ENCODE data around the gene IFFO2. TPM values are rescaled to one million over a fixed set of nuclear protein-coding genes. Genes with fewer than 3 reads are reported as not detected.

Gene IFFO2
- total and polyA plus RNA-seq, 2 of the 13 experiments (the other 11 are each of a cell fraction or from before 2014, with no cell fraction given) = 7.3 to 16.7 TPM

DNA sequence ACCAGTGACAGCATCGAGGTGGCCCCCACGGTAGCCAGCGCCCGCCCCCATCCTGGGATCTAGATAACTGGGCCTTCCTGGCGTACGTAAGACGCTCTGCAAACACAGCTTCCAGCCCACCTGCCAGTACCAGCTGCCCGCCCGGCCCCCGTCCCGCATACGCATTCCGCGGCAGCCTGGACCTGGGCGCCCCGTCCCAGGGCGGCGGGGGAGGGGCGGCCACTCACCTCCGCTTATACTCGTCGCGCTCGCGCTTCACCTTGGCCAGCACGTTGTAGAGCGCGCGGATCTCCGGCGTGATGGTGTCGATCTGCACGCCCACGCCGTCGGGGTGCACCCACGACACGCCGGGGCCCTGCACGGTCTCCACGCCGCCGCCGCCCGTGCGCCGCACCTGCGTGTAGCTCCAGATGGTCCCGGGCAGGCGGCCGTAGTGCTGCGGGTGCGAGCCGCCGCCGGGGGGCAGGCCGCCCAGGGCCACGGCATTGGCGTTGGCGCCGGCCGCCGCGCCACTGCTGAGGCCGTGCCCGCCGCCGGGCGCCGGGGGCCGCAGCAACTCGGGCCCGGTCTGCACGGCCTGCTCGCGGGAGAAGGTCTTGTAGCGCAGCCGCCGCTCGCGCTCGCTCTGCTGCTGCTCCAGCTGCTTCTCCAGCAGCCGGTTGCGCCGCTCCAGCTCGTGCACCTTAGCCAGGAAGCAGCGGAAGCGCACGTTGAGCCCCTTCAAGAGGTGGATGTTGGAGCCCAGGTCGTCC lies 859 bp downstream of the IFFO2 start (continued):
- TF ChIP-seq FIP1L1 (IDR thresholded peaks at IDR 0.05; ENCODE audit: borderline replicate concordance, insufficient read depth, low read depth, low read length) = no peak
- TF ChIP-seq GABPB1 (CRISPR knock-in tag; IDR thresholded peaks at IDR 0.05) = peak; percentile 58; the same call in 1 of the 2 replicates
- TF ChIP-seq NR1H2 (CRISPR knock-in tag; IDR thresholded peaks at IDR 0.05; ENCODE audit: borderline replicate concordance, low read depth) = no peak
- no peak for TF ChIP-seq FOXA1 (IDR thresholded peaks at IDR 0.05)
- 0 out of 2 replicates have a peak, but pooled peaks have one; percentile 5 for TF ChIP-seq FOXA1 (CRISPR knock-in tag; IDR thresholded peaks at IDR 0.05)
- no peak for TF ChIP-seq ZNF710 (CRISPR knock-in tag; IDR thresholded peaks at IDR 0.05; ENCODE audit: borderline replicate concordance)
- no peak for TF ChIP-seq IRX3 (CRISPR knock-in tag; IDR thresholded peaks at IDR 0.05; ENCODE audit: borderline replicate concordance, low read depth)
- TF ChIP-seq ZNF800 (CRISPR knock-in tag; IDR thresholded peaks at IDR 0.05) = 0 out of 2 replicates have a peak, but pooled peaks have one; percentile 27
- TF ChIP-seq ZNF678 (CRISPR knock-in tag; IDR thresholded peaks at IDR 0.05) = no peak
- TF ChIP-seq E2F1 (CRISPR knock-in tag; IDR thresholded peaks at IDR 0.05) = no peak
- TF ChIP-seq SNRNP70 (IDR thresholded peaks at IDR 0.05; ENCODE audit: low read depth, low read length) = no peak
- no peak for TF ChIP-seq RARA (CRISPR knock-in tag; IDR thresholded peaks at IDR 0.05)
- no peak for TF ChIP-seq ZNF75D (CRISPR knock-in tag; IDR thresholded peaks at IDR 0.05; ENCODE audit: borderline replicate concordance)
- TF ChIP-seq POLR2AphosphoS2 (IDR thresholded peaks at IDR 0.05; ENCODE audit: low read depth, low read length) = no peak
- TF ChIP-seq ZFAT (CRISPR knock-in tag; conservative IDR thresholded peaks at IDR 0.05) = no peak
- TF ChIP-seq ZSCAN25 (CRISPR knock-in tag; IDR thresholded peaks at IDR 0.05) = no peak
- no peak for TF ChIP-seq CHD4 (IDR thresholded peaks at IDR 0.05; ENCODE audit: borderline replicate concordance, low read length)
- no peak; the same call in 1 of the 2 replicates for TF ChIP-seq AHR (CRISPR knock-in tag; IDR thresholded peaks at IDR 0.05)
- no peak for TF ChIP-seq ZBTB20 (CRISPR knock-in tag; IDR thresholded peaks at IDR 0.05; ENCODE audit: borderline replicate concordance, low read depth)
- TF ChIP-seq SIN3A (IDR thresholded peaks at IDR 0.05; ENCODE audit: borderline replicate concordance, low read depth, low read length) = no peak
- TF ChIP-seq ZNF281 (CRISPR knock-in tag; IDR thresholded peaks at IDR 0.05; ENCODE audit: borderline replicate concordance) = peak; percentile 87
- no peak for TF ChIP-seq ZBTB21 (CRISPR knock-in tag; IDR thresholded peaks at IDR 0.05)
